Endothelial cell (in vitro differentiated cells): ENCODE data around the gene ZNF680. TPM values are rescaled to one million over a fixed set of nuclear protein-coding genes. Genes with fewer than 3 reads are reported as not detected.

ENCODE experiments used
- DNase-seq: peaks from one replicate; pipeline ENCODE4 v3.0.0; 2021; ENCODE audit warnings: low spot score
- H3K27ac Mint-ChIP-seq: one replicate; pipeline ENCODE4 v1.8.0; 2021; ENCODE audit warnings: mixed read lengths, inconsistent platforms; ENCODE audit not compliant: unreplicated experiment
- H3K27me3 Mint-ChIP-seq: one replicate; pipeline ENCODE4 v1.8.0; 2021; ENCODE audit warnings: mild to moderate bottlenecking, moderate library complexity, mixed read lengths, inconsistent platforms; ENCODE audit not compliant: unreplicated experiment
- H3K36me3 Mint-ChIP-seq: one replicate; pipeline ENCODE4 v1.8.0; 2021; ENCODE audit warnings: mild to moderate bottlenecking, low read depth, mixed read lengths, inconsistent platforms; ENCODE audit not compliant: unreplicated experiment
- H3K4me1 Mint-ChIP-seq: one replicate; pipeline ENCODE4 v1.8.0; 2021; ENCODE audit warnings: mild to moderate bottlenecking, mixed read lengths, inconsistent platforms; ENCODE audit not compliant: unreplicated experiment
- H3K4me3 Mint-ChIP-seq: one replicate; pipeline ENCODE4 v1.8.0; 2021; ENCODE audit warnings: mild to moderate bottlenecking, mixed read lengths, inconsistent platforms; ENCODE audit not compliant: unreplicated experiment
- H3K9me3 Mint-ChIP-seq: one replicate; pipeline ENCODE4 v1.8.0; 2021; ENCODE audit warnings: mixed read lengths, inconsistent platforms; ENCODE audit not compliant: unreplicated experiment
- CTCF ChIP-seq: fragments of 200-600 bp; sonication (generic); IDR thresholded peaks from one replicate; pipeline ENCODE4 v1.5.0; 2021; ENCODE audit warnings: antibody characterized with exemption; ENCODE audit not compliant: unreplicated experiment
- total RNA-seq: library from RNA; stranded (reverse); fragmentation: NEBNext Ultra II Directional; extraction: Animal tissue kit (Norgen Biotek cat#: 25700); gene quantifications from one replicate; pipeline ENCODE4 v1.2.1, GENCODE V29; 2021; ENCODE audit not compliant: unreplicated experiment

ZNF680 gene
- total RNA-seq, 1 donor from 2014 or later: 17.8 TPM

- Mint-ChIP-seq H3K27ac (no peak overlapping the region), H3K36me3 (no peaks in the 10 kb centered on the region), H3K4me1 (no peaks in the 10 kb centered on the region), H3K9me3 (peaks cover 16% of the 10 kb centered on the region), H3K27me3 (no peaks in the 10 kb centered on the region), H3K4me3 (no peak overlapping the region)
- TF ChIP-seq CTCF: no peak
- DNase-seq: no peak
Measured at GRCh38 chr7:64485623-64486022, 77.2 kb downstream of the ZNF680 start.

Other genes starting within 250 kb of the ZNF680 start
- gene ZNF736, start 249.1 kb downstream of the ZNF680 start, total RNA-seq: 15.8 TPM
- 10.4 TPM for gene ZNF107, start 103.1 kb upstream of the ZNF680 start, total RNA-seq
- 14.7 TPM for gene ZNF138, start 231.4 kb upstream of the ZNF680 start, total RNA-seq